MM.1S (cell line): Measurements from ENCODE around the gene P2RX6.

ENCODE experiments used
- CTCF ChIP-seq: fragments of 300-600 bp; sonication (generic); IDR thresholded peaks from 2 replicates; pipeline ENCODE4 v1.5.1; 2016; ENCODE audit warnings: antibody characterized with exemption, low read length, mixed read lengths
- EZH2 ChIP-seq: fragments of 300-600 bp; sonication (generic); optimal IDR thresholded peaks from 2 replicates; pipeline ENCODE3; 2017; ENCODE audit warnings: low read depth, mild to moderate bottlenecking, antibody characterized with exemption, low read length, mixed read lengths

GRCh38 chr22:21054714-21055563 lies 40.0 kb downstream of the P2RX6 start:
- TF ChIP-seq CTCF (no peak), EZH2 (no peak)
